Astrocyte of the cerebellum (primary cell): Measurements from ENCODE around the gene CTSV.
A peak's percentile ranks its signal among the peaks of the same experiment; 100 is the strongest.
"Not testable (repeated sequence)": the region's sequence is repeated elsewhere in the genome, so short reads cannot be mapped to it uniquely, and the experiment has no call there.

Experiments
- DNase-seq: peaks from one replicate; pipeline ENCODE4 v3.0.0-alpha.2; 2011; ENCODE audit warnings: low read depth
- H3K4me3 ChIP-seq: 2 replicates; pipeline ENCODE4 v1.5.1; 2011; ENCODE audit warnings: mild to moderate bottlenecking, low read depth, low read length, moderate library complexity
- in situ Hi-C: cut with HindIII; loops from 2 replicates; pipeline ENCODE4 v1.10.0; 2017; ENCODE audit warnings: low sequenced_read_pairs
- TF ChIP-seq, protein P1 (sequence below): IDR thresholded peaks from 2 replicates; pipeline ENCODE4 v1.5.1; 2012; ENCODE audit warnings: low read length, low read depth, moderate library complexity, mild to moderate bottlenecking; ENCODE audit errors: missing control alignments

CTSV gene

DNA sequence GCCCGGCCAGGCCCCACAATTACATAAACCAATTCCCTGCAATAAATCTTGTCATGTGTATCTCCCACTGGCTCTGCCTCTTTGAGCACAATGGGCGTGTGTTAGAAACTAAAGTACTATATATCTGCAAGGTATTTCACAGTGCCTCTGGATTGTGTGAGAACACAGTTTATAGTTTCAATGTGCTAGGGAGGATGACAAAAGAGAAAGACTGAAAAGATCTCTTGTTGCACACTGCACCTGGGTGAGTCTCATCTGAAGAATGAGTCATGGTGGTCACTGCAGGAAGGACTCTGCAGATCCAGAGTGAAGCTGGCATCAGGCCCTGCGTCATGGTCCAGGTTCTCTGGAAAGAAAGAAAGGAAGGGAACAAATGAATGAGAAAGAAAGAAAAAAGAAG, 20.7 kb upstream of the CTSV start:
- TF ChIP-seq, protein P1, sequence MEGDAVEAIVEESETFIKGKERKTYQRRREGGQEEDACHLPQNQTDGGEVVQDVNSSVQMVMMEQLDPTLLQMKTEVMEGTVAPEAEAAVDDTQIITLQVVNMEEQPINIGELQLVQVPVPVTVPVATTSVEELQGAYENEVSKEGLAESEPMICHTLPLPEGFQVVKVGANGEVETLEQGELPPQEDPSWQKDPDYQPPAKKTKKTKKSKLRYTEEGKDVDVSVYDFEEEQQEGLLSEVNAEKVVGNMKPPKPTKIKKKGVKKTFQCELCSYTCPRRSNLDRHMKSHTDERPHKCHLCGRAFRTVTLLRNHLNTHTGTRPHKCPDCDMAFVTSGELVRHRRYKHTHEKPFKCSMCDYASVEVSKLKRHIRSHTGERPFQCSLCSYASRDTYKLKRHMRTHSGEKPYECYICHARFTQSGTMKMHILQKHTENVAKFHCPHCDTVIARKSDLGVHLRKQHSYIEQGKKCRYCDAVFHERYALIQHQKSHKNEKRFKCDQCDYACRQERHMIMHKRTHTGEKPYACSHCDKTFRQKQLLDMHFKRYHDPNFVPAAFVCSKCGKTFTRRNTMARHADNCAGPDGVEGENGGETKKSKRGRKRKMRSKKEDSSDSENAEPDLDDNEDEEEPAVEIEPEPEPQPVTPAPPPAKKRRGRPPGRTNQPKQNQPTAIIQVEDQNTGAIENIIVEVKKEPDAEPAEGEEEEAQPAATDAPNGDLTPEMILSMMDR, result no peak
- H3K4me3 ChIP-seq, result no peak overlapping the region
- in situ Hi-C loops, result no loop called here
- no peak for DNase-seq

DNA sequence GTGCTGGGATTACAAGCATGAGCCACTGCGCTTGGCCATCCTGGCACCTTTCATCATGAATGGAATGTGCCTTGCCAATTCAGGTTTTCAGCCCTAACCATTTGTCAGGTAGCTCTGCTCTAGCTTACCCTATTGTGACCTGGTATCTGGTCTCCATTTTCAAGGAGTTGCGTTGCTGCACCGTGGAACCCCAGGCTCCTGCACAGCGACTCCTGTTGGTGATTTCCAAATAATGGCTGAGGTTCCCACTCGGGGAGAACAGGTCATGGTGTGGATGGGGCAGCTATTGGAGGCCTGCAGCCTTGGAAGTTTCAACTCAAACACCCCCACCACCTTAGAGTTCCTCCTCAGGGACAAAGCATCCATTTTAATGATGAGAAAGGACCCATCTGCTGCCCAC, 18.7 kb upstream of the CTSV start:
- in situ Hi-C loops, result no loop called here
- TF ChIP-seq, protein P1, result no peak
- DNase-seq, result no peak
- H3K4me3 ChIP-seq, result no peak overlapping the region

DNA sequence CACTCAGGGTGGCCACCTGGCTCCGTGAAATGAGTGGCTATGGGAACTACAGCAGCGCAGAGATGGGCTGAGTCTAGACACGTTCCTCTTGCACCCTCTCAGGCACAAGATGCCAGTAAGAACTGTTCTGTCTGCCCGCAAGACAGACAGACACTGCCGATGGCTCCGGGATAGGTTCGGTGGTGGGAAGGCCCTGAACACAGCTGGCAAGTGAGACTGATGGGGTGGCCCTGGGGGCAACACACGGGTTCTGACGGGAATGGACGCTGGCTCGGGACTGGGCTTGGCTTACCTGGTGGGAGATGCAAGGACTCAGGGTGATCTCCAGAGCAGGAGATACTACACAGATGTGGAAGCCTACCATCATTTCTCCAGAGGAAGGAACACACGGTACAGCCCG, 16.9 kb upstream of the CTSV start:
- H3K4me3 ChIP-seq, DNase-seq, in situ Hi-C loops: not testable (repeated sequence)

DNA sequence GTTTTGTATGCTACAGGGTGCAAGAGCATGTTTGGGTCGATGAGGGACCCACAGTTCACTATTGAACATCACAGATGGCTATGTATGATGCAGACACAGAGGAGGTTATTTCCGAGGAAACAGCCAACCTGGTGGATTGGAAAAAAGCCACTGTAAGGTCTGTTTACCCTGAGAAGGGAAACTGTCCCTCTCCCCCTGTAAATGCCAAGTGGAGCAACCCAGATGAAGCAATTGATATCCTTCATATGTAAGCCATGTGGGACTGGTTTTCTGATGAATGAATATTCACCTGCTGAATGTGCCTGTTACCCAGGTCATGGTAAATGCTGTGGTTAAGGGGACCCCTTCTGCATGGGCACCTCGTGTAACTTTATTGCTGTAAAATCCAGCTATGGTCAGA, 14.8 kb upstream of the CTSV start:
- DNase-seq, result no peak
- in situ Hi-C loops, result no loop called here
- H3K4me3 ChIP-seq, result no peak overlapping the region
- TF ChIP-seq, protein P1, result no peak

DNA sequence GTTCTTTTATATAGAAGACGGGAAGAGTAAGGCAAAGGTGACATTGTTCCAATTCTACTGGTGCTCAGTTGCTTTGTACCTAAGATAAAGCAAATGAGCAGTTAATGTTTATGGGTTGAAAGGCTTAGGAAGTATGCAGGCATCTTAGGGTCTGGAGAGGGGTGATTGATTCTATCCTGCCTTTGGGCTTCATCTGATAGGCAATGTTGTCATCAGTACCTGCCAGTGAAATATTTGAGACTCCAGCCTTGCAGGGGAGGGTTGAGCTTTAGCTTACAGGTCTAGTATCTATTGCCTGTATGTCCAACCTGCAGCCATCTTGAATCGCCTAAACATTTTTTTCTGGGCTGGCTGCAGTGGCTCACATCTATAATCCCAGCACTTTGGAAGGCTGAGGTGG, 13.8 kb upstream of the CTSV start:
- H3K4me3 ChIP-seq, result no peak overlapping the region
- in situ Hi-C loops, result no loop called here
- TF ChIP-seq, protein P1, result no peak
- DNase-seq, result no peak

DNA sequence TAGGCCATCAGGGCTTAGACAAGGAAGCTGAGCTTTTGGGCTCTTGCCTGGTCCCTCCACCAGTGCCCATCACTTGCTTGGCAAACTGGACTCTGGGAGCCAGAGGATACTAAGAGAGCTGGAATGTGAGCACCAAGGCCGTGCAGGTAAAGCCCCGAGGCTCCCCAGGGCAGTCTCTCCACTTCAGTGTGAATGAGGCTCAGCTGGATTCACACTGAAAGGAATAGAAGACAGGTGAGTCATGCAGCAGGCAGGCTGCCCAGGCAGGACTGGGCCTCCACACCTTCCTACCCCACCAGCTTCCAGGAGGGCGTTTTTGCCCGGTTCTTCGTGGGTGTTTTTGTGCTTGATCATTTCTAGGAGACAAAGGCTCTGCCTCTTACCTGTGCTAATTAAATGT, 7.3 kb upstream of the CTSV start:
- no peak overlapping the region for H3K4me3 ChIP-seq
- peak; percentile 5 for DNase-seq
- in situ Hi-C loops, result no loop called here
- TF ChIP-seq, protein P1, result no peak

DNA sequence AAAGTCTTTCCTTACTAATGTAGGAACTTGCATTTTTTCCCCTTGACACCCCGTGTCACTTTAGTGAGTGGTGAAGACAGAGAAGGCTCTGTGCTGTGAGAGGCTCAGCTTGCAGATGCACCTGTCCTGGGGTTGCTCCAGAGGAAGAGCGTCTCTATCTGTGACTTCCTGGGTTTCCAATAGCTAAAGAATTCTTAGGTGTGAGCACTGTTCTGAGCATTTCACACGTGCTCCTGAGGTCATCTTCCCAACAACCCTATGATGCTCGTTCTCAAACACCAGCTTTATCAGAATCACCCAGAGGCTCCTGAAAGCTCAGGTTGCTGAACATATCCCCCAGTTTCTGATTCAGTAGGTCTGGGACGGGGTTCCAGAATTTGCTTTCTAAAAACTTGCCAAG, 6.4 kb upstream of the CTSV start:
- TF ChIP-seq, protein P1, result no peak
- in situ Hi-C loops, result no loop called here

More for the DNA sequence above, 6.4 kb upstream of the CTSV start:
- no peak for DNase-seq
- no peak overlapping the region for H3K4me3 ChIP-seq
